ENCODE measurements around the gene PER1. TPM values are rescaled to one million over a fixed set of nuclear protein-coding genes. Genes with fewer than 3 reads are reported as not detected.
"Not testable (repeated sequence)": the region's sequence is repeated elsewhere in the genome, so short reads cannot be mapped to it uniquely, and the experiment has no call there.

PER1 gene
- total RNA-seq, 2 donors from 2014 or later = 16.9 to 42.7 TPM

DNA sequence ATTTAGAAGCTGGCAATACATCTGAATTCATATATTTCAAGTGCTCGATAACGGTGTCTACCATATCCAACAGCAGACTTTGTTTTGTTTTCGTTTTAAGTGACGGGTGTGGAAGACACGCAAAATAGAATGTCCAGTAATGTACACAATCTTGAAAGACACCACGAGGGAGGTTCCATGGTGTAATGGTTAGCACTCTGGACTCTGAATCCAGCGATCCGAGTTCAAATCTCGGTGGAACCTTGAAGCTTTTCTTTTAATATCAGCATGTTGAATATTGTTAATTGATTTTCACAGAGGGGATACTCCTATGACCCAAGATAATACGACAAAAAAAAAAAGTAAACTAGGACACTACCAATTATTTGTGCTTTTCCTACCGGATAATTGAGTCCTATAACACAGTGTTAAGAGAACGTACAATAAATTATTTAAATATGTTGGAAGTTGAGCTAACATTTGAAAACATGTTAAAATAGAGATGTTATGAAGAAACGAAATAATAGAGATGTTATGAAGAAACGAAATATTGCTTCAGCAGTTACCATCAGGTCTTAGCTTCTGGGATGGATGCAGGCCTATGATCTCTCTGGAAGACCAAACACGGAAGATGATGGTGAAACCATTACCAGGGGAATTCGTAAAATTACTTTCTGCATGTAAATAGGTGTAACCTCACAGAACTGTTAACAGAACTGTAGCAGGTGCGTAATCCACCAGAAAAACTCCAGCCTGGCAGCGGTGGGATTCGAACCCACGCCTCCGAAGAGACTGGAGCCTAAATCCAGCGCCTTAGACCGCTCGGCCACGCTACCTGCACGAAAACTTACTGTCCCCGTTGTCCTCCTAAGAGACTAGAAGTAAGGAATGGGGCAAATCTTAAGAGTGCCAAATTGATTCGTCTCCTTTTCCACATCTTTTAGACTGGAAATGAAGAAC lies 32.4 kb downstream of the PER1 start:
- Mint-ChIP-seq H3K27me3 (peaks cover 34 to 38% of the 10 kb centered on the region in 2 donors), H3K4me3 (peak overlapping the region; percentile 96), H3K36me3 (no peaks in the 10 kb centered on the region), H3K27ac (peak overlapping the region; percentile 98 to 99), H3K4me1 (ENCODE audit: low read depth in 2 of 2) (peaks cover 59 to 62% of the 10 kb centered on the region in 2 donors), H3K9me3 (no peaks in the 10 kb centered on the region)
- ATAC-seq (peak; percentile 71 to 79), DNase-seq (ENCODE audit: low spot score) (peak; percentile 82)

DNA sequence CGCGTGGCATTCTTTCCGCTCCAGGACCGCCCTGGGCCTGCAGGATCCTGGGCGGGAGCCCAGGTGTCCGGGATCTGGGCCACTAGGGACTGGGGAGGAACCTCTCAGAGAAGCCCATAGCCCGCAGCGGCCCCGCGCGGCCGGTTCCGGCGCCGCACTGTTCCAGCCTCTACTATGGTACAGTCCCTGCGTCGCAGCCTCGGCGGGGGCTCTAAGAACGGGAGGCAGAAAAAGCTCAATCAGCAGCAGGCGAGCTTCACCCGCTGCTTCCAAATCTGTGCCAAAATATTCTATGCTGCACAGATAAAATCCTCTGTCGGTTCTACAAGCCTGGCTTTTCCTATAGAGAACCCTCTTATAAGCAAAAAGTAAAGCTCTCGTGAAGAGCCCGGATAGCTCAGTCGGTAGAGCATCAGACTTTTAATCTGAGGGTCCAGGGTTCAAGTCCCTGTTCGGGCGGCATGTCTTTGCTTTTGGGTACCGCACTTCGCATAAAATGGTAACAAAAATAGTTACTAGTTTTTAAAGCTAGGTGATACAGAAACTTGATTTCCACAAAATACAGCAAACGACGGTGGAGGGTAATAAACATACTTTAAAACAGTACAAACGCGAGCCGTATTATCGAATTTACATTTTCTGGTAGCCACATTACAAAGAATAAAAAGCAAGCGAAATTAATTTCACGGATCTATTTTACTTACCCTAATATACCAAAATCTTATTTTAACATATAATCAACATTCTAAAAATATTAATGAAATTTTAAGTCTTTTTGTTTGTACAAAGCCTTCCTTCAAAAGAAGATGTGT lies 33.2 kb downstream of the PER1 start:
- H3K4me1 Mint-ChIP-seq (ENCODE audit: low read depth in 2 of 2) = peaks cover 50 to 55% of the 10 kb centered on the region in 2 donors
- peak overlapping the region; percentile 98 to 99 for H3K27ac Mint-ChIP-seq
- no peaks in the 10 kb centered on the region for H3K9me3 Mint-ChIP-seq
- peaks cover 32 to 40% of the 10 kb centered on the region in 2 donors for H3K27me3 Mint-ChIP-seq
- peak; percentile 89 for DNase-seq (ENCODE audit: low spot score)
- ATAC-seq = peak; percentile 79 to 85
- H3K4me3 Mint-ChIP-seq = peak overlapping the region; percentile 96
- no peaks in the 10 kb centered on the region for H3K36me3 Mint-ChIP-seq

DNA sequence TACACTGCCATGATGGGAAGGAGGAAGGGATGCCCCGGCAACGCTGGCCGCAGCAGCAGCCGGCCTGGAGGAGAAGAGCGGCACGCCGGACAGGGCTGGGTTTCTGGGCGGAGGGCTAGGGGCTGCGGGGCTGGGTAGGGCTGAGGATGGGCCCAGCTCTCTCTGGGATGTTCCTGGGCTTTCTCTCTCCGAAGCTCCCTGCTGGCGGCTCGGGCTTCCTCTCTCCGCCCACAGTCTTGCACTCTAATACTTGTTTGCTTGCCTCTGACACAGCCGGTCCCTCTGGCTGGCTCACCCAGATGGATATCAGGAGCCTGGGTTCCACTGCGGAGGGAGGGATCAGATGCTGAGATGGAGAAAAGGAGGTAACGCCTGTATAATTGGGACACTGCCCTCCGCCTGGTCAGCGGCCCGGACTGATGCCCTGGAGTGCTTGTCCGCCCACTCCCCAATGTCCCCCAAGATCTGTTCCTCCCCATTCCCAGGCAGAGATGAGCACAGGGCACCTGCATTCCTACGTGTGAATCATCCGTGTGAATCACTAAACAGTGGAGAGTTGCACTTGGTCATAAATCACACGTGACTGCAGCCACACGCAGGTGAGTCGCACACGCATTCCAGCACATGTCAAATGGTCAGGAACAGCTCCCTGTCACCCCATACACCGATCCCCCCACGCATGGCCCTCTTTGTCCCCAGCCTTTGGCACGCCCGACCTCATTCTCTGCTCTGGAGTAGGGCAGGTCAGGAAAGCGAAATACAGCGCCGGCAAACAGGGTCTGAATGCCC lies 34.0 kb downstream of the PER1 start, which contains the start of gene ALOXE3:
Gene ALOXE3 (minus strand): TSS at position 535 of the 789 bp plus-strand sequence. CDS start 524 bp downstream, at position 11.
- Mint-ChIP-seq H3K27me3 (peaks cover 30 to 37% of the 10 kb centered on the region in 2 donors), H3K4me1 (ENCODE audit: low read depth in 2 of 2) (peaks cover 44 to 47% of the 10 kb centered on the region in 2 donors), H3K27ac (peak within 1 kb of the TSS; percentile 98 to 99), H3K4me3 (peak within 1 kb of the TSS; percentile 96), H3K36me3 (no peaks in the 10 kb centered on the region), H3K9me3 (no peaks in the 10 kb centered on the region)
- ATAC-seq = no peak
- no peak for DNase-seq (ENCODE audit: low spot score)

DNA sequence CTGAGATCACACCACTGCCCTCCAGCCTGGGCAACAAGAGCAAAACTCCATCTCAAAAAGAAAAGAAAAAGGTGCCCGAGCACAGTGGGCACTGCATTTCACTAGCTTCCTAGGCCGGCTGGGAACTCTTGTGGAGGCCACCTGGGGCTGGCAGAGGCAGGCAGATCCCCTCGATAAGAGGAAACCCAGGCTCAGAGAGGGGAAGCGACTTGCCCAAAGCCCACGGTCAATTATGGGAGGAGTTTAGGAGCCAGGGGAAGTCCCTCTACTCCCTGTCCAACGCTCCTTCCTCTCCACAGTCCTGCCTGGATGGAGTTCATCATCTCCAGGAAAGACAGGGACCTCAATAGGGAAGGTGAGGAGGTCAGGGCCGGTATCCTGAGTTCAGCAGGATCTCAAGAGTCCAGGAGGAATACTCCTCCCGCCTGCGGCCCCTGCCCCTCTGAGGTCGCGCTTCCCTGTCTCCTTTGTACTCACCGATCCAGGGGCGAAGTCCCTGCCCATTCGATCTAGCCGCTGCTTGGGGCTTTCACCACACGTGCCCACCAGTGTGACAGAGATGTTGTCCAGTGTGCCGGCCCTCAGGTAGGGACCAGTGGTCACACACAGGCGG lies 34.7 kb downstream of the PER1 start:
- ATAC-seq = no peak
- peaks cover 34 to 35% of the 10 kb centered on the region in 2 donors for H3K27me3 Mint-ChIP-seq

DNA sequence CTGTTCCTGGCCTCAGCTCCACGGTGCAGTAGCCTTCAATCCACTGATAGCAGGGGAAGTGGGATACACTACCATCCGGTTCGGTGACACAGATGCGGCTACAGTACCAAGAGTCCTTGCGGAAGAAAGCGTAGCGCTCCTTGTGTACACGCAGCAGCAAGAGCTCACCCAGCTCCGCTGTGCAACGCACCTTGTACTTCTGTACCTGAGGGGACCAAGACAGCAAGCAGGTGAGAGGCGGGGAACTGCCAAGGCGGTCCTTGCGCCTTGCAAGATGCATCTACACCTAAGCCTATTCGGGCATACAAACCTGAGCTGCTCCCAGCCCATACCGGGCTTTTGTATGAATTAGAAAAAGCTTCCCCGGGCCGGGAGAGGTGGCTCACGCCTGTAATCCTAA lies 35.4 kb downstream of the PER1 start:
- no peak for DNase-seq (ENCODE audit: low spot score)
- Mint-ChIP-seq H3K9me3 (no peaks in the 10 kb centered on the region), H3K36me3 (no peaks in the 10 kb centered on the region), H3K4me1 (ENCODE audit: low read depth in 2 of 2) (peaks cover 36 to 38% of the 10 kb centered on the region in 2 donors), H3K27me3 (peaks cover 34 to 36% of the 10 kb centered on the region in 2 donors), H3K27ac (no peak overlapping the region), H3K4me3 (no peak overlapping the region)
- no peak for ATAC-seq

More for the DNA sequence above, 34.7 kb downstream of the PER1 start:
- H3K36me3 Mint-ChIP-seq = no peaks in the 10 kb centered on the region
- no peaks in the 10 kb centered on the region for H3K9me3 Mint-ChIP-seq
- H3K4me1 Mint-ChIP-seq (ENCODE audit: low read depth in 2 of 2) = peaks cover 38 to 40% of the 10 kb centered on the region in 2 donors
- peak overlapping the region in 1 of 2 donors; percentile 99 for H3K27ac Mint-ChIP-seq
- peak overlapping the region; percentile 96 for H3K4me3 Mint-ChIP-seq
- no peak for DNase-seq (ENCODE audit: low spot score)

DNA sequence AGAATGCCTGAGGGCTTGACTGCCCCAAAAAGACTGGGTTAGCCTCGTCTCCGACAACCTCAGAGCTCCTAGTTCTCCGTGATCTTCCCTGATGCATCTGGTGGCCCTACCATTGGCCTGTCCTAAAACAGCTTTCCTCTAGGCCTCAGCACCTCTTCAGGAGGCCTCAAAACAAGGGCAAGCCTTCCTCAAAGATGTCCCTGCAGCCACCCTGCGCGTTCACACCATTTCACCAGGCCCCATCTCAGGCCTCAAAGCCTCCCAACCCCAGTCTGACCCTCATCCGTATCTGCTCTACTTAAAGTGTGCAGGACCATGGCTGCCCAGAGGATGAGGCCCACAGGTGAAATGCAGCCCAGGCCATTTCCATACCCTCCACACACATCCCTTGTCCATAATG lies 41.3 kb downstream of the PER1 start:
- Mint-ChIP-seq H3K27me3 (peaks cover 44 to 49% of the 10 kb centered on the region in 2 donors), H3K36me3 (no peaks in the 10 kb centered on the region)

DNA sequence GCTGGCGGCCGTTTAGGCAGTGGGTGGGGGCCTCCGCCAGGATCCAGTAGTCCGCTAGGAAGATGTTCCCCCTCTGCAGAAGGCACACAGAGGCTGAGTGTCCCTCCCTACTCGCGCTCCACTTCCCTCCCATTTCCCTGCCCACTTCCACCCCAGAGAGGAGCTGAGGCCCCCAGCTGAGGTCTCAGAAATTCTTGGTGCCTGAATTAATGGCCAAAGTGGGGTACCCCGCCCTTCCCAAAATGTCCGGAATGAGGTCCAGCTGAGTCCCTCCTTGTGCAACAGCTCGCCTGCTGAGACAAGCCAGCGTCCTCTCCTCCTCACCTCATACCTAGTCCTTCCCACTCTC lies 41.8 kb downstream of the PER1 start:
- Mint-ChIP-seq H3K36me3 (no peaks in the 10 kb centered on the region), H3K4me1 (ENCODE audit: low read depth in 2 of 2) (peaks cover 0 to 9% of the 10 kb centered on the region in 2 donors), H3K27me3 (peaks cover 41 to 44% of the 10 kb centered on the region in 2 donors), H3K27ac (no peak overlapping the region), H3K9me3 (no peaks in the 10 kb centered on the region), H3K4me3 (no peak overlapping the region)
- ATAC-seq (no peak), DNase-seq (ENCODE audit: low spot score) (no peak)

More for the DNA sequence above, 41.3 kb downstream of the PER1 start:
- peaks cover 0 to 9% of the 10 kb centered on the region in 2 donors for H3K4me1 Mint-ChIP-seq (ENCODE audit: low read depth in 2 of 2)
- no peak overlapping the region for H3K27ac Mint-ChIP-seq
- ATAC-seq (no peak), DNase-seq (ENCODE audit: low spot score) (no peak)
- no peak overlapping the region for H3K4me3 Mint-ChIP-seq
- H3K9me3 Mint-ChIP-seq = no peaks in the 10 kb centered on the region

DNA sequence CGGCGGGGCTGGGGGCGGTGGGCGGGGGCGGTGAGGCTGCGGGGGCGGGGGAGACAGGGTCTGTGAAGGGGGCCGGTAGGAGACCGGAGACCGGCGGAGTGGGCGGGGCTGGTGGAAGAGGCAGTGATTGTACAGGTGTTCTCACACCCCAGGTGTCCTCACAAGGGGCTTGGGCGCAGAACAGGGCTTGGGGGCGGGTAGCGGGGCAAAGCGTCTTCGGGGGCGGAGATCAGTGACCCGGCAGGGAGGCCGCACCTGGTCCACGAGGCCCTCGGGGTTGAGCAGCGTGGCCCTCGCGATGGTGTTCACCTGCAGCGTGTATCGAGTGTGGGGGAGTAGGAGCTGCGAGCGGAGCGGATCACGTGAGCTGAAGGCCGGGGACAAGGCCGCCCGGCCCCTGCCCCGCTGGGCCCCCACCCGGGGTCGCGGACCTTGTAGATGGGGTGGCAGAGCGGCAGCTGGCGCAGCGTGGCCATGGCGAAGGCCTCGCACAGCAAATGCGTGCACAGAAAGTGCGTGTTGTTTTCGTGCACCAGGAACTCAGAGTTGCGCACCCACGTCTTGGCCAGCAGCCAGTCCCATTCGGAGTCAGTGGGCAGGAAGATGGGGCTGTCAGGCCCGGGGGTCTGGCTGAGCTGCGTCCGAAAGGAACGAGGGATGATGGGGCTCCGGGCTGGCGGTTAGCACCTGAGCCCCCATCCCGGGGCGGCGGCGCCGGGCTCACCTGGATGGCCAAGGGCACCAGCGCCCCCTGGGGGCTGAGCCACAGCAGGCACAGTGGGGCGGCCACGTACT lies 42.3 kb downstream of the PER1 start:
- no peaks in the 10 kb centered on the region for H3K9me3 Mint-ChIP-seq
- peaks cover 0 to 9% of the 10 kb centered on the region in 2 donors for H3K4me1 Mint-ChIP-seq (ENCODE audit: low read depth in 2 of 2)
- H3K36me3 Mint-ChIP-seq = no peaks in the 10 kb centered on the region
- no peak overlapping the region for H3K4me3 Mint-ChIP-seq
- H3K27ac Mint-ChIP-seq = no peak overlapping the region
- peak; percentile 76 for DNase-seq (ENCODE audit: low spot score)
- peak; percentile 79 to 86 for ATAC-seq
- peaks cover 39% of the 10 kb centered on the region in 2 donors for H3K27me3 Mint-ChIP-seq

DNA sequence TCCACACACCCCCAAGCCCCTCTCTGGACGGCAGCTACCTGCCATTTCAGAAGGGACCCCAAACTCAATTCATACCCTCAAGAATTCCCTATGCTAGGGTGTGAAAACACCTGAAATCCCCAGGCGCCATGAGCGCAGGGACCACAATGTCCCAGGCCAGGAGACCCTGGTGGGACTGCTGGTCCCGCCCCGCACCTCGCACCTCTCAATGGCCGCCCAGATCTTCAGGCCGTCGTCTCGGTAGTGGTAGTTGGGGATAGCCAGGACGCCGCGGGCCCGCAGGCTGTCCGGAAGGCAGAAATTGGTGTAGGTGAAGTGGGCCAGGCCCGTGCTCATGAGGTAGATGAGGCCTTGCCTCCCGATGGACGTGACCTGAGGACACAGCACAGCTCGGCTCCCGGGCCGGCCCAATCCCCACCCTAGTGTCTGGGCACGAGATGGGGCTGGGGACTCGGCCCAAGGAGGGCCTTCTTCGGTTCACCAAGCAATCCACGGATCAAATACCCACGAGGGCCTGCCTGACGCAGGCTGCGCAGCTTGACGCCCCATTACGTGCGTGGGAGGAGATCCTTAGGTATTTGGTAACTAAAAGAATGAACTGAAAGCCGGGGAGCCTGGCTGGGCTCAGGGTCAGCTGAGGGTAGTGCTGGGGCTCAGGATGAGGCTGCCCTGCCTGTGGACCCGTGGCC lies 43.1 kb downstream of the PER1 start:
- H3K4me3 Mint-ChIP-seq = no peak overlapping the region
- peaks cover 0 to 9% of the 10 kb centered on the region in 2 donors for H3K4me1 Mint-ChIP-seq (ENCODE audit: low read depth in 2 of 2)
- no peaks in the 10 kb centered on the region for H3K9me3 Mint-ChIP-seq
- no peaks in the 10 kb centered on the region for H3K36me3 Mint-ChIP-seq
- DNase-seq (ENCODE audit: low spot score) (no peak), ATAC-seq (no peak)
- no peak overlapping the region for H3K27ac Mint-ChIP-seq
- peaks cover 32% of the 10 kb centered on the region in 2 donors for H3K27me3 Mint-ChIP-seq

DNA sequence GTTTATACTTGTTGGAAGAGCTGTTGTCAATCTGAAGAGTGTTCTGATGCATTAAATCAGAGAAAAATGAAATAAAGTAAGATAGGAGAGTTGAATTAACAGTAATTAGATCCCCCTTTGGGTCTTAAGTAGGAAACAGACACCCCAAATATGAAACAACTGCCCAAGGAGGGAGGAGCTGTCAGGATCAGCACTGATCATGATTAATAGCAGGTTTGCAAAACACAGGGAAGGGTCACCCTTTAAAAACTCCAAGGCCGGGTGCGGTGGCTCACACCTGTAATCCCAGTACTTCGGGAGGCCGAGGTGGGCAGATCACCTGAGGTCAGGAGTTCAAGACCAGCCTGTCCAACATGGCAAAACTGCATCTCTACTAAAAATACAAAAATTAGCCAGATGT lies 45.2 kb downstream of the PER1 start:
- H3K4me3 Mint-ChIP-seq; H3K27ac Mint-ChIP-seq; DNase-seq (ENCODE audit: low spot score); H3K36me3 Mint-ChIP-seq; H3K9me3 Mint-ChIP-seq; ATAC-seq; H3K4me1 Mint-ChIP-seq (ENCODE audit: low read depth in 2 of 2): not testable (repeated sequence)
- H3K27me3 Mint-ChIP-seq = peaks cover 16 to 25% of the 10 kb centered on the region in 2 donors

DNA sequence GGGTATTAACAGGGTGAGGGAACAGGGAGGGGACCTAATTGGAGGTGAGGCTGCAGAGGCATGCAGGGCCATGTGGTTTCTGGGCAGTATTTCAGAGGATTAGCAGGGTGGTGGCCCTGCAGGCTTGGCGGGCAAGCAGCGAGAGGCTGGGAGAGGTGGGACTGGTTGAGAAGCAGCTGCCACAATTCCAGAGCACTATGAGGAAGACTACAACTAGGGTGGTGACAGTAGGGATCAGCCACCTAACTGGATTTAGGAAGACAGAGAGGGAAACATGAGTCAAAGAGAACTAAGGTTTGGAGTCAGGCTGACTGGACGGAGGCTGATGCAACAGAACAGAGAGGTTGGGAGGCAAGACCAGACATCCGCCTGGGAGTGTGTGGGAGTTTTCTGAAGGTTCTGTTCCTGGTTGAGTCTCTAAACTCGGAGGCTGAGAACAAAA lies 46.2 kb downstream of the PER1 start:
- H3K27me3 Mint-ChIP-seq = peaks cover 10 to 18% of the 10 kb centered on the region in 2 donors
- H3K36me3 Mint-ChIP-seq = no peaks in the 10 kb centered on the region
- H3K27ac Mint-ChIP-seq = peak overlapping the region in 1 of 2 donors; percentile 66
- H3K9me3 Mint-ChIP-seq = no peaks in the 10 kb centered on the region
- peaks cover 0 to 6% of the 10 kb centered on the region in 2 donors for H3K4me1 Mint-ChIP-seq (ENCODE audit: low read depth in 2 of 2)
- no peak overlapping the region for H3K4me3 Mint-ChIP-seq
- ATAC-seq = no peak
- no peak for DNase-seq (ENCODE audit: low spot score)

DNA sequence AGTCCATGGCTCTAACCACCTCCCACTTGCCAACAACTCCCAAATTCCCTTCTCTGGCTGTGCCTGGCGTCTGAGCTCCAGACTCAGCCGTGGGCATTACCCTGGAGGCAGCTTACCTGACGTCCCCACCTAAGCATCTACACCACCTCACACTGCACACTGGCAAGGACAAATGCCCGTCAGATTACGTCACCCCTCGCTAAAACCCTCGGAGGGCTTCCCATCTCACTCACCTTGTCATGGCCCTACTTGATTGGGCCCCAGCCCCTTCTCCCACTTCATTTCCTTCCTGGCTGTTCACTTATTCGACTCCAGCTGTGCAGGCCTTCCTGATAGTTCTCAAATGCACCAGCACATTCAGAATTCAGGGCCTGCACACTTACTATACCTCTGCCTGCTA lies 47.3 kb downstream of the PER1 start:
- Mint-ChIP-seq H3K9me3 (no peaks in the 10 kb centered on the region), H3K27ac (no peak overlapping the region), H3K36me3 (no peaks in the 10 kb centered on the region), H3K27me3 (peaks cover 7 to 14% of the 10 kb centered on the region in 2 donors), H3K4me3 (no peak overlapping the region), H3K4me1 (ENCODE audit: low read depth in 2 of 2) (peaks cover 0 to 2% of the 10 kb centered on the region in 2 donors)
- ATAC-seq (no peak), DNase-seq (ENCODE audit: low spot score) (no peak)
